Inferior parietal cortex (tissue), 1 donor: Measurements from ENCODE around the gene NKX6-2.
"Not testable (repeated sequence)": the region's sequence is repeated elsewhere in the genome, so short reads cannot be mapped to it uniquely, and the experiment has no call there.

Experiments
- DNase-seq: peaks from one replicate; pipeline ENCODE4 v3.0.0-alpha.2; 2016; ENCODE audit errors: extremely low spot score

Gene NKX6-2

DNA sequence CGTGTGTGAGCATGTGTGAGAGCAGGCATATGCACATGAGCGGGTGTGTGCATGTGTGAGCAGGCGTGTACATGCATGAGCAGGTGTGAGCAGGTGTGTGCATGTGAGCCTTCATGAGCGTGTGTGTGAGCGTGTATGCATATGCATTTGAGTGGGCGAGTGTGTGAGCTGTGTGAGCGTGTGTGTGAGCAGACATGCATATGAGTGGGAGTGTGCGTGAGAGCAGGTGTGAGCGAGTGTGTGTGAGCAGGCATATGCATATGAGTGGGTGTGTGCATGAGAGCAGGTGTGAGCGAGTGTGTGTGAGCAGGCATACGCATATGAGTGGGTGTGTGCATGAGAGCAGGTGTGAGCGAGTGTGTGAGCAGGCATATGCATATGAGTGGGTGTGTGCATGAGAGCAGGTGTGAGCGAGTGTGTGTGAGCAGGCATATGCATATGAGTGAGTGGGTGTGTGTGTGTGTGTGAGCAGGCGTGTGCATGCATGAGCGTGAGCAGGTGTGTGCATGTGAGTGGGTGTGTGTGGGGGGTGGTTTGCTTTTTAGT lies 30.7 kb downstream of the NKX6-2 start:
- DNase-seq, result no peak

- DNase-seq, result no peak
These were observed 31.9 kb downstream of the NKX6-2 start for GRCh38 chr10:132754071-132754470.

DNA sequence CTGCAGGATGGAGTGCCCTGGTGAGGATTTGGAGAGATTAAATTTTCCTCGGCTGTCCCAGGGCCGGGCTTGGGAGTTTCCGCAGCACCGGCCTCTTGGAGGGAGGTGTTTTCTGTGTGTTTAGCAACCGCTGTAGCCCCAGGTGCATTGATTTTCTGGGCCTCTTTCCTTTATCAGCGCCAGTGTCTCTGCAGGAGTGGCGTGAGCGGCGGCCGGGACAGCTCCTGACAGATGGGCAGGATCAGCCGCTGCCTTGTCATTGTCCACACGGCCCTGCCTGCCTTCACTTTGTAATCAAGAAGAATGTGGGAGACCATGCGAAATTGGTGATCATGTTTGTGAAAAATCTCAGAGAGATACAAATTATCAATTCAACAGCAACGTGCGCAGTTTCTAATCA lies 32.4 kb downstream of the NKX6-2 start:
- DNase-seq, result no peak

GRCh38 chr10:132752961-132753360 lies 33.0 kb downstream of the NKX6-2 start:
- DNase-seq, result no peak

DNA sequence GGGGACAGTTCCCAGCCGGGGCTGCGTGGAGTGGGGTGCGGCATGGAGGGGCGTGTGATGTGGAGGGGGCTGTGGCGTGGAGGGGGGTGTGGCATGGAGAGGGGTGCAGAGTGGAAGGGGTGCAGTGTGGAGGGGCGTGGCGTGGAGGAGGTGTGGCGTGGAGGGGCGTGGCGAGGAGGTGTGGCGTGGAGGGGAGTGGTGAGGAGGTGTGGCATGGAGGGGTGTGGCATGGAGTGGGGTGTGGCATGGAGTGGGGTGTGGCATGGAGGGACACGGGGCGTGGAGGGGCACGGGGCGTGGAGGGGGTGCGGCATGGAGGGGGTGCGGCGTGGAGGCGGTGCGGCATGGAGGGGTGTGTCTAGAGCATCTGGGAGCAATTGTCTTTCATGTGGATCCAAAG lies 33.6 kb downstream of the NKX6-2 start:
- no peak for DNase-seq

- no peak for DNase-seq
These were observed 35.0 kb downstream of the NKX6-2 start for GRCh38 chr10:132750936-132751335.

- DNase-seq, result no peak
These were observed 36.6 kb downstream of the NKX6-2 start for GRCh38 chr10:132749371-132749795.

DNA sequence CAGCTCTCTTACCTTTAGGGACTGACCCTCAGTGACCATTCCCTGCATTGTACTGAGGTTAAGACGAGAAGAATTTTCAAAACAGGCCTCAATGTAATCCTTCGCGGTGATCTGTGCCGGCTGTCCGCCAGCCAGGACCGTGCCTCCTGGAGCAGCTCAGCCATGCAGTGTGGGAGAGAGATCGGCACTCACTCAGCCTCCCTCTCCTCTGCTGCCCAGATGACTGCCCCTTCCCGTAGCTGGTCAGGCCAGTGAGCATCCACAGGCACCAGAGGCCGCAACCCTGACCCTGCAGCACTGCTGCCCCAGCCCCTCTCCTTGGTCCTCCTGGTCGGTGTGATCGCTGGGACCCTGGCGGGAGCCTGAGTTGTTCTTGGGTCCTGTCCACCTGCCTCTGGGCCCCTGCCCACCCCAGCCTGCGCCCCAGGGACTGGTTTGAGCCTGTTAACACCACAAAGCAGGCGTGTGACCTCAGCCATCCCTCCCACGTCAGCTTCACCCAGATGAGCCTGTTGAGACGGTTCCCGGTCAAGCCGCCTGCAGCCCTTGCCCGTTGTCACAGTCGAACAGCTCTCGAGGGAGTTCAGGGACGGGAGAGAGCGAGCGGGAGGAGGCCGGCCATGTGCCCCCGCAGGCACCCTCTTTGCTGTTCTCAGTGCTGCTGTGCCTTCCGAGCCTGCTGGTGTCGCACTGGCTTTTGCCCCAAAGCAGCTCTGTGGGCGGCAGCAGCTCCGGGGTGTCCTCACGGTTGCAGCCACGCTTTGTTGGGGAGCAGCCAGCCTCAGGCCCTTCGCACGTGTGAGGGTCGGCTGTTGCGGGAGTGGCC lies 37.2 kb downstream of the NKX6-2 start:
- no peak for DNase-seq

- no peak for DNase-seq
These were observed 37.8 kb downstream of the NKX6-2 start for GRCh38 chr10:132748135-132748534.

GRCh38 chr10:132746801-132747625 lies 38.9 kb downstream of the NKX6-2 start:
- DNase-seq, result no peak

- no peak for DNase-seq
These were observed 39.6 kb downstream of the NKX6-2 start for GRCh38 chr10:132746386-132746785.

DNA sequence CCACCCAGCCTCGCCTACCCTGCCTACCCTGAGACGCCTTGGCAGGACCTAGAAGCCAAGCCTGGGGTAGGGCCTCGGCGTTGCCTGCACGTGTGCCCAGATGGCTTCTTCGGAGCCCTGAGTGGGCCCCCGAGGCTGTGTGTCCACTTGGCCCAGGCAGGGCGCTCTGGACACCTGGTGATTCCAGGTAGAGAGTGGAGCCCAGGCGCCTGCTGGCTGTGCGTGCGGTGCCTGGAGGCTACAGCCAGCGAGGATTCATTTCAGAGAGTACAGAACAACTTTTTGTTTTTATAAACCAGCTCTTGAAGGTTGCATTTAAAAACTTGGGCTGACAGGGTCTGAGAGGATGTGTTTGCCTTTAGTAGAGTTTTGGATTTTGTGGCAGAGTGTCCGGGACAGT lies 40.0 kb downstream of the NKX6-2 start:
- no peak for DNase-seq

DNA sequence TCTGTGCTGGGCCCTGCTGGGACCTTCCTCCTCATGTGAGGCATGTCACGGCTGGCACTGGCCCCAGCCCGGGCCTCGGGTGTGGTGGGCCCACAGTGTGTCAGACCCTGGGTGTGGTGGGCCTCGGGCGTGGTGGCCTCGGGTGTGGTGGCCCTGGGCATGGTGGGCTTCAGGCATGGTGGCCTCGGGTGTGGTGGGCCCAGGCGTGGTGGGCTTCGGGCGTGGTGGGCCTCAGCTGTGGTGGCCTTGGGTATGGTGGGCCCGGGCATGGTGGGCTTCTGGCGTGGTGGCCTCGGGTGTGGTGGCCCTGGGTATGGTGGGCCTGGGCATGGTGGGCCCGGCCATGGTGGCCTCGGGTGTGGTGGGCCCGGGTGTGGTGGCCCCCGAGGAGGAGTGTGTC lies 40.4 kb downstream of the NKX6-2 start:
- DNase-seq, result no peak

DNA sequence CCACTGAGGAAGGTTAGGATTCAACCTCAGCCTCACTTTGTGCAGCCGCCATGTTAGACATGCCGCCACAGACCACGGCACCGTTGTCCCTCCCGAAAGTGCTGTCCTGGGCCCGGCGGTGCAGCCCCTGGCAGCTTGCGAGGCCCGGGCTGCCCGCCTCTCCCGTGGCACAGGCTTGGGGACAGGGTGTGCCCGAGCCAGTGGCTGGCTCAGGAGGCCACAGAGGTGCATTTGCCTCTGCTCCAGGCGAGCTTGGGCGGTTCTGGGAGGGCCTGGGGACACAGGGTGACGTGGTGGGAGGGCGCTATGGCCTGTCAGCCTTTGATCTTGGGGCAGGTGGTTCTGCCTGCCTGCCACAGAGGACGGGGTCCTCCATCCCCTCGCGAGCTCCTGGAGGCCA lies 41.1 kb downstream of the NKX6-2 start:
- DNase-seq, result no peak

GRCh38 chr10:132743925-132744490 lies 41.9 kb downstream of the NKX6-2 start:
- DNase-seq, result no peak

GRCh38 chr10:132743196-132743924 lies 42.6 kb downstream of the NKX6-2 start:
- not testable (repeated sequence) for DNase-seq

DNA sequence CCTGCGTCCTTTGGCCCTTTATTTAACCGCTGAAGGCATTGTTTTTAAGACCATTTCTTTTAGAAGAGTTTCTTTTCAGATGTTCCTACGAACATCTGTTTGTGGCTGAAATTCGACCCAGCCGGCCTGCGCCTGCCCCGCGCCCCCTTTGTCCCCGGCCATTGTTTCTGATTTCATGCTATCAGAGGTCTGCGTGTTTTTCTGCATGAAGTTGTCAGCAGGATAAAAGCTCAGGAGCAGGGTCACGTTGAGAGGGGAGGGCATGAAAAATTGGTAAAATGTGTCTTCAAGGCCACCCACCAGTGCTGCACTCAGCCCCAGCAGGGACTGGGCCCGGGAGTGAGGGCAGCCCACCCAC lies 43.1 kb downstream of the NKX6-2 start:
- no peak for DNase-seq

- DNase-seq, result no peak
These were observed 43.6 kb downstream of the NKX6-2 start for GRCh38 chr10:132742167-132742836.

- DNase-seq, result no peak
These were observed 45.4 kb downstream of the NKX6-2 start for GRCh38 chr10:132740588-132740987.

- no peak for DNase-seq
These were observed 46.7 kb downstream of the NKX6-2 start for GRCh38 chr10:132739225-132739613.
